ENCODE data around the gene CTSV.
"Not testable (repeated sequence)": the region's sequence is repeated elsewhere in the genome, so short reads cannot be mapped to it uniquely, and the experiment has no call there.

The CTSV gene

DNA sequence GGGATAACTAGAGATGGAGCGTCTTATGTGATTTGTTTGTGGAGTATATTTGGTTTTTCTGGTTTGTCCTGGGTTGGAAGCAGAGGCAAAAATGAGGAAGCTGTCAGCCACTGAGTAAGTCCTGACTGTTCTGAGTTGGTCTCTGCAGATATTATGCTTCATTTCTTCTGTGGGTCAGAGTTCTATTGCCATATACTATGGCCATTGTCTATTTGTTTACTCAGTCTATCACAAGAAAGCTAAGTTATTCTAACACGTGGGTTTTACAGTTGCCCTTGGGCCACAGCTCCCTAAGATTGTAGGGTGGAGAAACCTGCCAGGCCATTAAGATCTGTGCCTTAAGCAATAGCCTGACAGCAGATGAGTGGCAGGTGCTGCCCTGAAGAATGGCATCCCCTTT, 3.0 kb upstream of the CTSV start:
- H3K4me3 ChIP-seq (ENCODE audit: low read depth, low read length), result no peak overlapping the region
- no peak for DNase-seq (ENCODE audit: low read depth)
- TF ChIP-seq, protein P1, sequence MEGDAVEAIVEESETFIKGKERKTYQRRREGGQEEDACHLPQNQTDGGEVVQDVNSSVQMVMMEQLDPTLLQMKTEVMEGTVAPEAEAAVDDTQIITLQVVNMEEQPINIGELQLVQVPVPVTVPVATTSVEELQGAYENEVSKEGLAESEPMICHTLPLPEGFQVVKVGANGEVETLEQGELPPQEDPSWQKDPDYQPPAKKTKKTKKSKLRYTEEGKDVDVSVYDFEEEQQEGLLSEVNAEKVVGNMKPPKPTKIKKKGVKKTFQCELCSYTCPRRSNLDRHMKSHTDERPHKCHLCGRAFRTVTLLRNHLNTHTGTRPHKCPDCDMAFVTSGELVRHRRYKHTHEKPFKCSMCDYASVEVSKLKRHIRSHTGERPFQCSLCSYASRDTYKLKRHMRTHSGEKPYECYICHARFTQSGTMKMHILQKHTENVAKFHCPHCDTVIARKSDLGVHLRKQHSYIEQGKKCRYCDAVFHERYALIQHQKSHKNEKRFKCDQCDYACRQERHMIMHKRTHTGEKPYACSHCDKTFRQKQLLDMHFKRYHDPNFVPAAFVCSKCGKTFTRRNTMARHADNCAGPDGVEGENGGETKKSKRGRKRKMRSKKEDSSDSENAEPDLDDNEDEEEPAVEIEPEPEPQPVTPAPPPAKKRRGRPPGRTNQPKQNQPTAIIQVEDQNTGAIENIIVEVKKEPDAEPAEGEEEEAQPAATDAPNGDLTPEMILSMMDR (IDR thresholded peaks at IDR 0.05; ENCODE audit: control insufficient read depth, extremely low read depth, insufficient read depth), result no peak

DNA sequence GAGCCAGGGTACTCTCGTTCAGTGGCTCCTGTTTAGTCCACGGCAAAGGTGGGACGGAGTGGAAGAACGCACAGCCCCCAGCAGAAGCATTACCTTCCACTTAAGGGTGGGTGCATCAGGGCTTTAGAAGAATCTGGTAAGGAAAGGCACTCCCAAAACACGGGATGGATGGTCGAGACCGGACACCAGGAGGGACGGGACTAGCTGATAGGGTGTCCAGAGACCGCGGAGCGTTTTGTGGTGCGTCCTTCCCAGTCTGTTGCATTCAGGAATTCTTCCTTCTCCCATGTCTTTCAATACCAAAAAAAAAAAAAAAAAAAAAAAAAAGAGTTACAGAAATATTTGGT, 545 bp upstream of the CTSV start:
- peak overlapping the region; percentile 70 for H3K4me3 ChIP-seq (ENCODE audit: low read depth, low read length)
- TF ChIP-seq, protein P1 (IDR thresholded peaks at IDR 0.05; ENCODE audit: control insufficient read depth, extremely low read depth, insufficient read depth), result no peak
- DNase-seq (ENCODE audit: low read depth), result peak; percentile 68

DNA sequence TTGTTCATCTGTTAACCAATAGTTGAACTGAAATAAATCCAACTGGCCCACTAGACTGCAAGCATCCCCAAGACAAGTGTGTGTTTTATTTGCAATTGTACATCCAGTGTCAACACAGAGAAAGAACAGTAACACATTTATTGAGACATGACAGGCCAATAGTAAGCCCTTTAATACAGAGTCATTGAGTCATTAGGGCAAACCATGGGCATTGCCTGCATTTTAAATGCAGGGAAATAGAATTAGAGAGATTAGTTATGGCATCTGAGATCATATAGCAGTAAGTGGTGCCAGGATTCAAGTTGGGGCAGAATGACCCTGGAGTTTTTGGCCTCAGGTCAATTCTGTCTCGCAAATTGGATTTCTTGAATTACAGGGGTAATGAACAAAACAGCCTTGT, 15.4 kb downstream of the CTSV start:
- not testable (repeated sequence) for H3K4me3 ChIP-seq (ENCODE audit: low read depth, low read length); DNase-seq (ENCODE audit: low read depth)

DNA sequence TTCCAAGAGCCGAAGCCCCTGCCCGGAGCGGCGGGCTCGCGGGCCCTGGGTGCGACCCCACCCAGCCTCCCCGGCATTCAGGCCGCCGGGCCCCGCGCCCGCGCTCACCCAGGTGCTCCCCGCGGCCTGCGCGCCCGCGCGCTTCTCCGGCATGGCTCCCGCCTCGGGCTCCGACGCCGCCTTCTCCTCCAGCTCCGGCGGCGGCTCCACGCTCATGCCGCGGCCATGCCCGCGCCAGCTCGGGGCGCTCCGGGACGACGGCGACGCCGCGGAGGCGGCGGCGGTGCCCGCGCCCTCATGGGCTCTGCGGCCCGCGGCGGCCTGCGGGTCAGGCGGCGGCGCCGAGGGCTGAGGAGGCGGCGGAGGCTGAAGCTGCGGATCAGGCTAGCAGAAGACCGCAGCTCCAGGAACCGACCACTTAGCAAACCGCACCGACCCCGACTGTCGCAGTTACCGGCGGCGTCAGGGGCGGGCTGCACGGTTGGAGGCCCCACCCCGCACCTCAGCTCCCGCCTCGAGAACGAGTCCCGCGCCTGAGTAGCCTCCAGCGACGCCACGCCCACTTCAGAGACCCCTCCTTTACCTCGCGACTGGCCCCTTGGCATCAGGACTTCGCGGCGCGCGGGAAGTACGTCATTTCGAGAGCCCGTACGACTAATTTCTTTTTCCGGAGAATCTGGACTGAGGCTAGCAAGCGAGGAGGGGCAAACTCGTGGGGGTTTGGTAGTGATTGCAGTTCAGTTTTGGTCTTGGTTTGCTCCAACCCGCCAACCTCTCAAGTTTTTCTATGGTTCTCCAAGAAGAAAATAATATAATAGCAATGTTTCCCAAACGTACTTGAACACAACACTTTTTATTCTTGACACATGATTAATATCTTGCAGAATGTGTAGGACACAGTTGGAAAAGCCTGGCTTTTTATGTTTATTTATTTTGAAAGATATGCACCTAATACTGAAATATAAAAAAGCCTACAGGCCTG, 25.5 kb downstream of the CTSV start:
- DNase-seq (ENCODE audit: low read depth), result not testable (repeated sequence)
- peak overlapping the region; percentile 56 for H3K4me3 ChIP-seq (ENCODE audit: low read depth, low read length)

DNA sequence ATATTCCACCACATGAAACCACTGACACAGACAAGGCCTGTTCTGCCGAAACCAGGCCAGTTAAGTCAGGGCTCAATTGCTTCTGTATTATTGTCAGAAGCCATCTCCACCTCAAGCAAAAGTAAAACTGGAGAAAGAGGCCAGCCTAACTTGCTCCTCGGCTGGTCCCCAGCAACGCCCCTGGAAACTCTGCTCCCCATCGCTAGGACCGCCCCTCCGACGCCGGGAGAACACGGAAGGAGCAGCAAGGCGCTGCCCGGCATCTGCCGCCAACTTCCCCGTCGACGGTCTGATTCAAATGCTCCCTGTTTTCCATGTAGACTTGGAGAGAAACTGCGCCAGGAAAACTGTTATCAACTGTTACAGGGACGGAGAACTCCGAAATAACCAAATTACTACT, 26.3 kb downstream of the CTSV start:
- DNase-seq (ENCODE audit: low read depth), result not testable (repeated sequence)
- H3K4me3 ChIP-seq (ENCODE audit: low read depth, low read length), result peak overlapping the region; percentile 56

DNA sequence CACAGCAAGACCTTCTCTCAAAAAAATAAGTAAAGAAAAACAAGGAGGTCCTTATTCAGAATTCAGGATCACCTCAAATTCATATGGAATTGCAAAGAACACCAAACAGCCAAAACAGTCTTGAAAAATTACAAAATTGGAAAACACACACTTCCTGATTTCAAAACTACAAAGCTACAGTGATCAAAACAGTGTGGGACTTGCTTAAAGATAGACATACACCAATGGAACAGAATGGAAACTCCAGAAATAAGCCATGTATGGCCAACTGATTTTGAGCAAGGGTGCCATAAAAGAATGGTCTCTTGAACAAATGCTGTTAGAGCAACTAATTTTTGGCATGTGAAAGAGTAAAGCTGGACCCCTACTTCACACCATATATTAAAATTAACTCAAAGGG, 36.7 kb downstream of the CTSV start:
- DNase-seq (ENCODE audit: low read depth); H3K4me3 ChIP-seq (ENCODE audit: low read depth, low read length): not testable (repeated sequence)

DNA sequence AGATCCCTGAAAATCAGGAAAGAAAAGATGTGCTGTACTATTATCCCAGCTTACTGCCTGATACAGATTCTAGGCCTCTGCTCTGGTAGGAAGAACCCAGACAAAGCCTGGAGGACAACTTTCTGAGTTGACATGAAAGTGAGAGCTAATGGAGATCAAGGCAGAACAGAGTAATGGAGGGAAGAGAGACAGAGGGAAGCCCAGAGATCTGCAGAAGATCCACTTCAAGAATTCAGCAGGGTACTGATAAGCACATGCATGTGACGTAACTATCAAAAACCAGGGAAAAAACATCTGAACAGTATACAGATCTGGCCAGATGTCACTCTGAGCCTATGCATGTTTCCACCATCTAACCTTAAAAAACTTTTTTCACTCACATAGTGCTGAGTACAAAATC, 37.6 kb downstream of the CTSV start:
- H3K4me3 ChIP-seq (ENCODE audit: low read depth, low read length); DNase-seq (ENCODE audit: low read depth): not testable (repeated sequence)

DNA sequence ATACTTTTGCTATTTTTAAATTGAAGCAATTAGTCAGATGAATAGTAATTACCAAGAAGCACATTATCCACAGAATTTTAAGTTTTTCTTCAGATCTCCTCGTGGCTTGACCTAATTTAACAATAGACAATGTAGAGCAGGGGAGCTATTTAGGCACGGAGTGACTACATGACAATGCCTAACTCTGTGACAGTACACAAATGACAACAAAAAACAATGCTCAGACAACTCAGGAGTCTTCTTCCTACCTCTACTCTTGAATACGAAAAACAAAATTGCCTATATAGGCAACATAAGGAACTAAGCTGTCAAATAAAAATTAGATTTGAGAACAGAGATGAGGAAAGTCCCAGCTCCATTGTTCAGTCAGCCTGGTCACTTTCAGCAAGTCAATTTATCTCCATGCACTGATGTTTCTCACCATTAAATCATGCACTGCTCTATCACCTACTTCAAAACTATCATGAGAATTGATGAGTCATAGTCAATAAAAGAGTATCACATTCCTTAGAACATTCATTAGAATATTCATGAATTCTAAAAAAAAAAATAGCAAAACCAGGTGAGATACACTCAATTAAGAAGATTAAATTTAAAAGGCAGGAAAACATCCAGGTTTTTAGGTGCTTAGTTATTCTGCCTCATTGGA, 38.7 kb downstream of the CTSV start:
- H3K4me3 ChIP-seq (ENCODE audit: low read depth, low read length); DNase-seq (ENCODE audit: low read depth): not testable (repeated sequence)

DNA sequence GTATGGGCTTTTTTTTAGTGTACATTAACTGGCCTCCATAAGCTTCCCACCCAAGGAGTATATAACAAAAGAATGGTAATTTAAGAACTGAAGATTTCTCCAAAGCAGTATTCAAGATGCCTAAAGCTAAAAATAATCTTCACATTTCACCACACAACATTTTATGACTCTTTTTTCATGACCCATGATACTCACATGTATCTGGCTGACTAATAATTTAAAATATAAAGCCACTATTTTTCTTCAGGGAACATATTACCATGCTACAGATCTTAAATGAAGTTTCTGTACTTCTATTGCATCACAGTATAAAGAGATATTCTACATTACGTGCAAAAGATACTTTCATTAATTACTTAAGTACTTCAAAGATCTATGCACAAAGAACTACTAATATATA, 39.2 kb downstream of the CTSV start:
- H3K4me3 ChIP-seq (ENCODE audit: low read depth, low read length); DNase-seq (ENCODE audit: low read depth): not testable (repeated sequence)

DNA sequence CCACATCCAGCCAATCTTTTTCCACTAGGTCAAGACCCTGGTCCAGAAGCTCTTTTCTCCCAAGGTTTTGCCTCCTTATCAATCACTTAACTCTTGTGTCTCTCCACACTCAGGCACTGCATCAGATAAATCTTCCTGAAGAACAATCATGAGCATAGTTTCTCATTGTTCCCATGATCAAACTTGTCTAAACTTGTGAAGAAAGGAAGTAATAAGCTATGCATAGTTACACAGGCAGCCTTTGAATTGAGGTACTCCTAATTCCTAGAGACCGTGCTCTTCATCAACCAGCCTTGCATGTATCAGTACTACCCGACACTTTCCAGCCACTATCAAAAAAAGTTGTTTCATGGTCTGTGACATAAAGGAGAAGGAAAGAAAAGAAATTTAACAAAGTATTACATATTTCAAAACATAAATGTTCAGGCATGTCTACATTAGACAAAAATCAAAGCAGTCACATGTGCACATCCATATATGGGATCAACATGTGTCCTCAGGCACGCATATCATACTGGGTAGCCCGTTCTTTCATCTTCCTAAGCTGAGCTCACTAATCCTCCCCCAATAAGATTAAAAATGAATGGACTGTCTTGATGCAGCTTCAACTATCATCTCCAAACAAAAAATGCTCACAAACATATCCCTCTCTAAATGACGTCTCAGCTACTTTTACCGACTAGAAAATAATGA, 41.8 kb downstream of the CTSV start:
- not testable (repeated sequence) for DNase-seq (ENCODE audit: low read depth); H3K4me3 ChIP-seq (ENCODE audit: low read depth, low read length)

DNA sequence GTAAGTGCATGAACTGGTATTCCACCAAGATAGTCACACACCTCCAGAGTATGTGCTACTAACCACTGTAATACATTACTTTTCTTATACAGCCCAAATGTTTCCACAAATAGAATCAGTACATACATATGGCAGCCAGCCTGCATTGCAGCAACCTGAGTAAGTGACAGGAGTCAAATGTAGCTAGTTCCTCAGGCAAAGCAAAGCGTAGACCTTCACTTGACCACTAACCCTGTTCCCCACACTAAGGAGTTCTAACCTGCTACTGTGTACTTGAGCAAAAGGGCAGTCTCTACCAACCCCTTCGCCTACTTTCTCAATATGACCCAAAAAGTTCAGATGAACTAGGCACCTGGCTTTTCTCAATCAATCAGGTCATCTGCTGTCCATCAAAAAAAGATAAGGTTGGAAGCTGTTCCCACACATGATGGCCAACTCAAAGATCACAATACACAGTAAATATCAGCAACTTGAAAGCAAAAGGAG, 44.4 kb downstream of the CTSV start:
- H3K4me3 ChIP-seq (ENCODE audit: low read depth, low read length); DNase-seq (ENCODE audit: low read depth): not testable (repeated sequence)

DNA sequence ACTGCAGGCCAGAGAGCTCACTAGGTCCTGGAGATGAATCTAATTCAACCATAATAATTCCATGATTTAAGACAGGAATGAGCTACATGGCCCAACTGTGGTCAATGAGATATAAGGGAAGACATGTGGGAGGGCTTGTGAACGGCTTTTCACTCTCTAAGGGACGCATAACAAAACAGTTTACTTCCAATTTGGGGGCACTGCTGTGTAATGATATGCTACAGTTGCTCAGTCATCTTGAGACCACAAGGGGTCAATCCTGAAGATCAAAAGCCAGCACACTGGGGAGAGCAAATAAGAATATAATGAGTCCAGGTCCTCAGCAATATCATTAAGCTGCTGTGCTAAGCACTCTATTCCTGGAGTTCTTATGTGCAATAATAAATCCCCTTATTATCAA, 46.6 kb downstream of the CTSV start:
- not testable (repeated sequence) for DNase-seq (ENCODE audit: low read depth); H3K4me3 ChIP-seq (ENCODE audit: low read depth, low read length)

DNA sequence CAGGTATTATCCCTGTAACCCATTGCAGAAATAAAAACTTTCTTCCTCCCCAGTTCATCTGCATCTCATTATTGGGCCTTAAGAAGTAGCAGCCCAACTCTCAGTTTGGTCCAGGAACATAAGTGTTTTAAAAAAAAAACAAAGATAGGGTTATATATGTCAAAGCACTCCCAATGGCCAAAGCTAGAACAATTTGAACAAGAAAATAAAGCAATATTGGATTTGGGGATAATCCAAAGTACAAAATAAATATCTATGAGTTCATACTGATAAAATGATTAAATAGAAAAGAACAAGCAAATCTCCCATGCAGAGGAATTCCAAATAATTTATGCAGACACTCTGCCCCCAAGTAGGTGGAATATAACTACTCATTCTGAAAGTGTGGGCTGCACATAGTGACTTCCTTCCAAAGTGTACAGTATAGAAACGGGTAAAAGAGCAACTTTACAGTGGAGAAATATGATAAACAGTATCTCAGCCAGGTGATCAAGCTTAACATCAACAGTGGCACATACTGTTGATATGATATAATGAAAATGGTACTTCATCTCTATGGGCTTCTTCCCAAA, 49.1 kb downstream of the CTSV start:
- DNase-seq (ENCODE audit: low read depth), result peak; percentile 38
- H3K4me3 ChIP-seq (ENCODE audit: low read depth, low read length), result not testable (repeated sequence)

DNA sequence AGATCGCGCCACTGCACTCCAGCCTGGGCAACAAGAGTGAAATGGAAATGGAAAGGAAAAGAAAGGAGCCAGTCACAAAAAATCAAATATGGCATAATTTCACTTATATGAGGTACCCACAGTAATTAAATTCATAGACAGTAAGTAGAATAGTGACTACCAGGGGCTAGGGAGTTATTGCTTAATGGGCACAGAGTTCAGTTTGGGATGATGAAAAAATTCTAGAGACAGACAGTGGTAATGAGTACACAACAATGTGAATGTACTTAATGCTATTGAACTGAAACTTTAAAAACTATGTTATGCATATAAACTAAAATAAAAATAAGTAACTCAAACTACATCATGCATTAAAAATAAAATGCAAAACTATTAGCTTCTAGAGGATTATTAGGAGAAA, 54.1 kb downstream of the CTSV start:
- not testable (repeated sequence) for H3K4me3 ChIP-seq (ENCODE audit: low read depth, low read length); DNase-seq (ENCODE audit: low read depth)

DNA sequence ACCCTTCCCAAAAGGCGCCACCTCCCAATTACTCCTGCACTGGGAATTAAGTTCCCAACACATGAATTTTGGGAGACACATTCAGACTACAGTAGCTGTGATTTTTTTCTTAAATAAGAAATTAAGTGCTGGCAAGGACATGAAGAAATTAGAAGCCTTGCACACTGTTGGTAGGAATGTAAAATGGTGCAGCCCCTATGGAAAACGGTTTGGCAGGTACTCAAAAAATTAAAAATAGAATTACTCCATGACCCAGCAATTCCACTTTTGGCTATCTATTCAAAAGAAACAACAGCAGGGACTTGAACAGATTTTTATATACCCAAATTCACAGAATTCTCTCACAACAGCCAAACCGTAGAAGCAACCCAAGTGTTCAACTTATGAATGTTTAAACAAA, 54.8 kb downstream of the CTSV start:
- not testable (repeated sequence) for DNase-seq (ENCODE audit: low read depth); H3K4me3 ChIP-seq (ENCODE audit: low read depth, low read length)

DNA sequence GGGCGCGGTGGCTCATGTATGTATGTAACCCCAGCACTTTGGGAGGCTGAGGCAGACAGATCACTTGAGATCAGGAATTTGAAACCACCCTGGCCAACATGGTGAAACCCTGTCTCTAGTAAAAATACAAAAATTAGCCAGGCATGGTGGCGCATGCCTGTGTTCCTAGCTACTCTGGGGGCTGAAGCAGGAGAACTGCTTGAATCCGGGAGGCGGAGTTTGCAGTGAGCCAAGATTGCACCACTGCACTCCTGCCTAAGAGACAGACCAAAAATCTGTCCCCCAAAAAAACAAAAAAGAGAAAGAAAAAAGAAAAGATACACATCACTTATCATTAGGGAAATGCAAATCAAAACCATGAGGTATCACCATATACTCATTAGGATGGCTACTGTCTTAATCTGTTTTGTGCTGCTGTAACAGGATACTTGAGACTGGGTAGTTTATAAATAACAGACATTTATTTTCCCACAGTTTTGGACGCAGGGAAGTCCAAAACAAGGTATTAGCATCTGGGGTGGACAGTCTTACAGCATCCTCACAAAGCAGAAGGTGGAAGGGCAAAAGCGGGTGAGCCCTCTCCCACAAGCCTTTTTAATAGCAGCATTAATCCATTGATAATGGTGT, 55.3 kb downstream of the CTSV start:
- H3K4me3 ChIP-seq (ENCODE audit: low read depth, low read length); DNase-seq (ENCODE audit: low read depth): not testable (repeated sequence)
